Measurements from ENCODE around the gene KLB. TPM values are rescaled to one million over a fixed set of nuclear protein-coding genes. Genes with fewer than 3 reads are reported as not detected.
"Not testable (repeated sequence)": the region's sequence is repeated elsewhere in the genome, so short reads cannot be mapped to it uniquely, and the experiment has no call there.

The KLB gene
- polyA plus RNA-seq, 3 donors: not detected

- Histone ChIP-seq H4K20me1 (ENCODE audit: insufficient read depth, low read length) (no peaks in the 10 kb centered on the region), H3K36me3 (replicated peaks in 1 of 2; ENCODE audit: control insufficient read depth in 1 of 2, insufficient read depth in 2 of 2, low read length in 2 of 2) (no peaks in the 10 kb centered on the region), H3K9me3 (replicated peaks in 1 of 2; ENCODE audit: control insufficient read depth in 1 of 2, insufficient read depth in 1 of 2, low read length in 2 of 2) (no peaks in the 10 kb centered on the region), H3K27me3 (ENCODE audit: control insufficient read depth in 2 of 2, insufficient read depth in 2 of 2, low read length in 2 of 2) (no peaks in the 10 kb centered on the region), H3K79me2 (ENCODE audit: insufficient read depth, low read length) (no peaks in the 10 kb centered on the region), H2AFZ (ENCODE audit: insufficient read depth, low read depth, low read length, poor library complexity, severe bottlenecking) (no peak overlapping the region), H3K4me2 (replicated peaks; ENCODE audit: extremely low read depth, low read length, poor library complexity, severe bottlenecking) (no peak overlapping the region), H3K4me3 (replicated peaks in 1 of 3; ENCODE audit: low read depth in 2 of 3, low read length in 3 of 3) (no peak overlapping the region), H3K9ac (ENCODE audit: insufficient read depth, low read length, poor library complexity, severe bottlenecking) (no peak overlapping the region), H3K27ac (ENCODE audit: low read depth in 1 of 2, low read length in 2 of 2) (no peak overlapping the region), H3K4me1 (ENCODE audit: control insufficient read depth in 1 of 2, insufficient read depth in 2 of 2, low read length in 2 of 2) (no peaks in the 10 kb centered on the region)
- intact Hi-C loops (cut with micrococcal nuclease): no loop called here
- no peaks in the 10 kb centered on the region for H3K27me3 Mint-ChIP-seq (ENCODE audit: low read depth in 3 of 3)
- no peak overlapping the region for H3K27ac Mint-ChIP-seq
- DNase-seq: no peak
- no CpG with 5 or more reads among the region's 2 CpGs for WGBS (ENCODE audit: insufficient coverage)
- no peak for TF ChIP-seq CTCF (IDR thresholded peaks at IDR 0.05)
- no peak overlapping the region for H3K4me3 Mint-ChIP-seq
- H3K4me1 Mint-ChIP-seq: no peaks in the 10 kb centered on the region
- no peaks in the 10 kb centered on the region for H3K36me3 Mint-ChIP-seq
- H3K9me3 Mint-ChIP-seq: peaks cover 0 to 2% (median 0%) of the 10 kb centered on the region in 7 donors
Measured at GRCh38 chr4:39415678-39416283, 9.1 kb downstream of the KLB start.

- WGBS (ENCODE audit: insufficient coverage): no CpG with 5 or more reads among the region's 3 CpGs
- DNase-seq: no peak
- no peaks in the 10 kb centered on the region for H3K36me3 ChIP-seq (replicated peaks in 1 of 2; ENCODE audit: control insufficient read depth in 1 of 2, insufficient read depth in 2 of 2, low read length in 2 of 2)
- H3K9me3 ChIP-seq (replicated peaks in 1 of 2; ENCODE audit: control insufficient read depth in 1 of 2, insufficient read depth in 1 of 2, low read length in 2 of 2): no peaks in the 10 kb centered on the region
- no peaks in the 10 kb centered on the region for H3K4me1 ChIP-seq (ENCODE audit: control insufficient read depth in 1 of 2, insufficient read depth in 2 of 2, low read length in 2 of 2)
- Mint-ChIP-seq H3K9me3 (peaks cover 0 to 2% (median 0%) of the 10 kb centered on the region in 7 donors), H3K27me3 (ENCODE audit: low read depth in 3 of 3) (no peaks in the 10 kb centered on the region), H3K4me1 (no peaks in the 10 kb centered on the region), H3K36me3 (no peaks in the 10 kb centered on the region), H3K4me3 (no peak overlapping the region), H3K27ac (no peak overlapping the region)
- no peaks in the 10 kb centered on the region for H4K20me1 ChIP-seq (ENCODE audit: insufficient read depth, low read length)
- no peaks in the 10 kb centered on the region for H3K79me2 ChIP-seq (ENCODE audit: insufficient read depth, low read length)
- TF ChIP-seq CTCF (IDR thresholded peaks at IDR 0.05): no peak
- H2AFZ ChIP-seq (ENCODE audit: insufficient read depth, low read depth, low read length, poor library complexity, severe bottlenecking): no peak overlapping the region
- no peak overlapping the region for H3K9ac ChIP-seq (ENCODE audit: insufficient read depth, low read length, poor library complexity, severe bottlenecking)
- no peaks in the 10 kb centered on the region for H3K27me3 ChIP-seq (ENCODE audit: control insufficient read depth in 2 of 2, insufficient read depth in 2 of 2, low read length in 2 of 2)
- no peak overlapping the region for H3K4me3 ChIP-seq (replicated peaks in 1 of 3; ENCODE audit: low read depth in 2 of 3, low read length in 3 of 3)
- intact Hi-C loops (cut with micrococcal nuclease): no loop called here
- no peak overlapping the region for H3K27ac ChIP-seq (ENCODE audit: low read depth in 1 of 2, low read length in 2 of 2)
- H3K4me2 ChIP-seq (replicated peaks; ENCODE audit: extremely low read depth, low read length, poor library complexity, severe bottlenecking): no peak overlapping the region
Measured at GRCh38 chr4:39422247-39422646, 15.5 kb downstream of the KLB start.

DNA sequence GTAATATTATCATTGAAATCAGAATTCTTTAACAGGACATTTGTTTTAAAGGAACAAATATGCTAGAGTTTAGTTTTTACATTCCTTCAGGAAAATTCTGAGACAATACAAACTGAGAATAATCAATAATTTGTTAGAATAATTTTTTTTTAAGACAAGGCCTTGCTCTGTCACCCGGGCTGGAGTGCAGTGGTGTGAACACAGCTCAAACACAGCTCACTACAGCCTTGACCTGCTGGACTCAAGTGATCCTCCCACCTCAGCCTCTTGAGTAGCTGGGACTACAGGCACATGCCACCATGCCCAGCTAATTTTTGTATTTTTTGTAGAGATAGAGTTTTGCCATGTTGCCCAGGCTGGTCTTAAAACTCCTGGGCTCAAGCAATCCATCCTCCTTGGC is 18.6 kb downstream of the KLB start:
- H2AFZ ChIP-seq (ENCODE audit: insufficient read depth, low read depth, low read length, poor library complexity, severe bottlenecking); DNase-seq; H3K36me3 Mint-ChIP-seq; H3K4me3 Mint-ChIP-seq; H3K36me3 ChIP-seq (replicated peaks in 1 of 2; ENCODE audit: control insufficient read depth in 1 of 2, insufficient read depth in 2 of 2, low read length in 2 of 2); H3K27me3 Mint-ChIP-seq (ENCODE audit: low read depth in 3 of 3); H3K27me3 ChIP-seq (ENCODE audit: control insufficient read depth in 2 of 2, insufficient read depth in 2 of 2, low read length in 2 of 2); H3K79me2 ChIP-seq (ENCODE audit: insufficient read depth, low read length); H3K9ac ChIP-seq (ENCODE audit: insufficient read depth, low read length, poor library complexity, severe bottlenecking); H3K9me3 ChIP-seq (replicated peaks in 1 of 2; ENCODE audit: control insufficient read depth in 1 of 2, insufficient read depth in 1 of 2, low read length in 2 of 2); H3K4me2 ChIP-seq (replicated peaks; ENCODE audit: extremely low read depth, low read length, poor library complexity, severe bottlenecking); H3K27ac Mint-ChIP-seq; H4K20me1 ChIP-seq (ENCODE audit: insufficient read depth, low read length); H3K9me3 Mint-ChIP-seq; H3K27ac ChIP-seq (ENCODE audit: low read depth in 1 of 2, low read length in 2 of 2); intact Hi-C loops (cut with micrococcal nuclease); H3K4me1 ChIP-seq (ENCODE audit: control insufficient read depth in 1 of 2, insufficient read depth in 2 of 2, low read length in 2 of 2); H3K4me3 ChIP-seq (replicated peaks in 1 of 3; ENCODE audit: low read depth in 2 of 3, low read length in 3 of 3); H3K4me1 Mint-ChIP-seq: not testable (repeated sequence)
- WGBS (ENCODE audit: insufficient coverage): no CpG with 5 or more reads among the region's 1 CpG
